Raji (cell line): Measurements from ENCODE around the gene GNG2.

ENCODE experiments used
- POLR2A ChIP-seq: IDR thresholded peaks from 2 replicates; pipeline ENCODE4 v1.6.1; 2011; ENCODE audit warnings: low read depth, low read length, control low read depth; ENCODE audit not compliant: insufficient read depth

The GNG2 gene

DNA sequence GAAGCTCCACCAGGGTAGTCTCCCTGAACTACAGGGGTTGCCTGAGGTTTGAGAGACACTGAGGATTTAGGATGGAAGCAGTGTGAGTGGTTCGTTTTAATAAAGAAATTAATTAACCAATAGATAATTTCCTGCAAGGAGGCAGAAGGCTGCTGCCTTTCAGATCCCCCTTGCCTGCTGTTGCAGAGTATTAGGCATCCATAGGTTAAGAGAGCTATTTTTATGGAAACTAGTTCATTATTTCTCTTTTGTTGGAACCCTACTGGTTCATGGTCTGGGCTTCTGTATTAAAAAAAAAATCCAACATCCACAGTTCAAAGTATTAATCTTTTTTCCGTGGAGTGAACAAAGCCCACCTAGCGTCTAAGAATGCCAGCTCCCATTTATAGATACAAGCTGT is 78.4 kb downstream of the GNG2 start:
- no peak for TF ChIP-seq POLR2A

DNA sequence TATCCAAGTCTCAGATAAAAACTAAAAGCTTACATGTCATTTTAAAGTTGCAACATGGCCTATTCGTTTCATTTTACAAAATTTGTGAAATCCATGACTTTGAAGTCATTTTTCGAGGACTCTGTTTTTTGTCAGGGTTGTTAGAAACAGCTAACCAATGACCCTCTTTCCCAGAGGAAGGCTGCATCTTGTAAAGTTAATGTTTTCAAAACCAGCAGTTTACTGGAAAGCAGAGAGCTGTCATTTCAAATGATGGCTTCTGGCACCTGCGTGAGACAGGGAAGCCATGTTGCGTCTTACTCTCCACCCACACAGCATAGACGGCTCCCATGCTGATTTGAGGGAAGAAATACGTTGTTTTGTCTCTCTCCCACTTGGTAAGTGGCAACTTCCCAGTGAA is 78.8 kb downstream of the GNG2 start:
- no peak for TF ChIP-seq POLR2A

DNA sequence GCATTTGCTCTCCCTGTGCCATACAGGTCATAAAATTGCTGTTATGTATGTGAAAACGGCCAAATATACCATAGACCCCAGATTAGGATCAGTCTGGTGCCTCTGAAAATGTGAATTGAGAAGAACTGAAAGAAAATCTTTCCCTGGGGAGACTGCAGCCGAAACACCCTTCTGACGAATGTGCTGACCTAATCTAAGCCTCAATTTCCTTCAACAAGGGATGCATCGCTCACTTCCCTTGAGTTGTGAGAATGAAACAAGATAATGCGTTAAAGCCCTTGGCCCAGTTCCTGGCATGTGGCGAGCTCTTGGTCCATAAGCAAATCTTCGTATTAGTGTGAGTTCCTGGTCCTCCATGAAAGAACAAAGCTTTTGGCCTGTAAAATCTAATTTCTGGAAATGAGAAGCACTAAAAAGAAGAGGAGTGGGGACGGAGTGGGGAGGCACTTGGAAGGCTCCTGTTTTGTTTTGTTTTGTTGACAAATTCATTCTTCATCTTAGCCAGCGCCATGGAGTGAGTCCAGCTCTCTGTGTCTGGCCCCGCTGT is 79.4 kb downstream of the GNG2 start:
- TF ChIP-seq POLR2A, result no peak

DNA sequence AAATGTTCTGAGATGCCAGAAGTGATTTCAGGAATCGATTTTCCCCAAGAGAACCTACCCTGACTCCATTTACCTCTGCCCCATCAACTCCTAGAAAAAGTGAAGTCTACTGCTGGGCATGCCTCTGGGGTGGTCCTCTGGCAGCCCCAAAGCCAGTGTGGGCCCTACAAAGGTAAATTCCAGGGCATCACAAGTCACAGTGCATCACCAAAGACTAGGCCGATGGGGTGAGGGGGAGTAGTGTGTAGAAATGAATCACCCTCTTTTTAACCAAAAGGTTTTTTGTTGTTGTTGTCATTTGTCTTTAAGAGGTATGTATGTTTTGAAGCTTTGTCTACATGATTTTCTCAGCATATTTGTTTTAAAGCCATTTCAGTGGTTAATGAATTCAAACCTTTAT is 82.6 kb downstream of the GNG2 start:
- no peak for TF ChIP-seq POLR2A

DNA sequence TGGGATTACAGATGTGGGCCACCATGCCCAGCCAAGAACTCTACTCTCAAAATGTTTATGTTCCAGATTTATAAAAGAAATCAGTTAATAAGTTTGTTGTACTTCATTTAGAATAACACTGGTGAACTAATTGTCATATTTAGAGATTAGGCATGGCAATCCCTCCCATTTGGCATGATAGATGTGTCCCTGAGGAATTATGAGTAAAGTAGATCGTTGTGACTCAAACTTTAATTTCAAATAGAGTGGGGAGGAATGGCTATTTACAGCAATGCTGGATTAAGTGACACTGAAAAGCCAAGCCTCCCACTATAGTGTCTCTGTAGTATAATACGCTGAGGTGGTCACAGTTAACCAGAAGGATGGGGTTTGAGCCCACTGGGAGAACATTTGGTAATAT is 89.6 kb downstream of the GNG2 start:
- TF ChIP-seq POLR2A, result no peak

DNA sequence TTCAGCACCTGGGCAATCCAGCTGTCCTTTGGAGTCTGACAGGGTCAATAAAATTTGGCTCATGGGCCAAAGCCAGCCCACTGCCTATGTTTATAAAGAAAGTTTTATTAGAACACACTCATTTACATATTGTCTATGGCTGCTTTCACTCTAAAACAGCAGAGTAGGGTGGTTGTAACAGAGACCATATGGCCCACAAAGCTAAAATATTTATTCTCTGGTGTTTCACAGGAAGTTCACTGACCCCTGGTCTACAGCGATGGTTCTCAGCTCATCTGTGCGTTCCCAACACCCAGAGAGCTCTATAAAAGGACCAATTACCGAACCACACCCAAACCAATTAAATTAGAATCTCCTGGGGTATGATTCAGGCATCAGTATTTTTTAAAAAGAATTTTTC is 91.2 kb downstream of the GNG2 start:
- no peak for TF ChIP-seq POLR2A

DNA sequence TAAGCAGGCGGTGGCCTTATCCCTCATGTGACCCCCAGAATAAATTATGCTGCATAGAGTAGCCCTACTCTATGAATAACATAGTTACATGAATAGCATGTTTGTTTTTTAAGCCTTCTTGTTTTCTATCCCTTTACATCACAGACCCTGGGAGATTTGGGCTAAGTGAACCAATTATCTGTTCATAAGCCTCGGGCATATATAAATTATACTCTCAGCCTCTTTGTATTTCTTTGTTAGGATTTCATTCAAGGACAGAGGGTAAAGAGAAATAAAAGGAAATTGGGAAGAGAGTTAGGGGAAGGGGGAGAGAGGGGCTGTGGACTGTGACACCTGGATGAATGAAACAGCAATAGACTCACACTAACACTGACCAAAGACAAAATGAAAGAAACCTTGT is 93.6 kb downstream of the GNG2 start:
- no peak for TF ChIP-seq POLR2A

DNA sequence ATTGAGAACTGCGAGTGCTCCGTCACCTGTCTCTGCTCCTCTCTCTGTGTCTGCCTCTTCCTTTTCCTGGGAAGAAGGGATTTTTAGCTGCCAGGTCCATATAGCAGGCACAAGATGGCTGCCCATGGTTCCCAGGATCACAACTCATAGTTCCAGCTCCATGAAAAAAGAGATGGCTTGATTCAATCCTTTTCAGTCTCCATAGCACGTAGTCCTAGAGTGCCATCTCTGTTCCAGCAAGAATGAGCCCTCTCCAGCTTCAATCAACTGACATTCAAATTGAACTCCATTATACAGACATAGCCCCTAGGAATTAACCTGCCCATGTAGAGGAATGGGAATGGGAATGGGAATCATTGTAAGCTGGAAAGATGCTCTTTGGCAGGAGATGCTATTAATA is 94.2 kb downstream of the GNG2 start:
- TF ChIP-seq POLR2A, result no peak

DNA sequence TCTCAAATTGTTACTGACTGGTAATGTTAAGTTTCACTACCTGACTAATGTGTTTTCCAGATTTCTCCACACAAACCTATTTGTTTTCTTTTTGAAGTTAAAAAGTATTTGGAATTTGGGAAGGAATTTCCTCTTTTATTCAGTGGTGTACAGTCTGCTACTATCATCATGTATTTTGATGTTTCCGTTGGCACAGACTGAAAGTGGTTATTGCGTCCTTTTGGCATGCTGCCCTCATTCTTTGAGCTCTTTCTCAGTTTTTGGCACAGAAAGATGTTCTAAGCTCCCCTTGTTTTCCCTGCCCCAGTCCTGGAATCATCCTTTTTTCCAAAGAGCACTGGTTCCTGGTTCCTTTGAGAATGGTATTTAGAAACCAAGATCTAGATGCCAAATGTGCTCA is 97.5 kb downstream of the GNG2 start:
- no peak for TF ChIP-seq POLR2A

DNA sequence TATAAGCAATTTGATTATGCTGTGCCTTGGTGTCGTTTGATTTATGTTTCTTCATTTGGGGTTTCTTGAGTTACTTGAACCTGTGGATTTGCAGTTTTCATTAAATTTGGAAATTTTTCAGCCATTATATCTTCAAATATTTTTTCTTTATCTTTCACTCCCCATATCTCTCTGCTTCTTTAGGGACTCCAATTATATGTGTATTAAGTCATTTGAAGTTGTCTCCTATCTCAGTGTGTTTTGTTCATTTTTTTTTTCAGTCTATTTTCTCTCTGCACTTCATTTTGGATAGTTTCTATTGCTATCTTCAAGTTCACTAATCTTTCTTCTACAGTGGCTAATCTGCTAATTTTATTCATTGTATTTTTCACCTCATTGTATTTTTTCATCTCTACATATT is 99.5 kb downstream of the GNG2 start:
- no peak for TF ChIP-seq POLR2A

DNA sequence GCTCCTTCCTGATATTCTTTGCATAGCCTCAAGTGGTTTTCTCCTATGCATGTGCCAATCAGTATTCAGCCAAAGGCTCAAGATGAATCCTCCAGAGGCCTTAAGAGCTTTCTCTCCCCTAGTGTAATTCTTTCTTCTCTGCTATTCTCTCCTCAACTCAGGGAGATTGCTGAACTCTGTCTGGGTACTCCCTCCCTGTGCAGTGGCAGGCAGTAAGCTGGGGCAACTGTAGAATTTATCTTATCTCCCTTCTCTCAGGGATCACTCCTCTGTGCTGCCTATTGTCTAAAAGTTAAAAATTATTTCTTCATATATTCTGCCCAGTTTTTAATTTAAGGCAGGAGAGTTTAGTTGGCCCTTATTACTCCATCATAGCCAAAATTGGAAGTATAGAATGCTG is 100.5 kb downstream of the GNG2 start:
- no peak for TF ChIP-seq POLR2A

DNA sequence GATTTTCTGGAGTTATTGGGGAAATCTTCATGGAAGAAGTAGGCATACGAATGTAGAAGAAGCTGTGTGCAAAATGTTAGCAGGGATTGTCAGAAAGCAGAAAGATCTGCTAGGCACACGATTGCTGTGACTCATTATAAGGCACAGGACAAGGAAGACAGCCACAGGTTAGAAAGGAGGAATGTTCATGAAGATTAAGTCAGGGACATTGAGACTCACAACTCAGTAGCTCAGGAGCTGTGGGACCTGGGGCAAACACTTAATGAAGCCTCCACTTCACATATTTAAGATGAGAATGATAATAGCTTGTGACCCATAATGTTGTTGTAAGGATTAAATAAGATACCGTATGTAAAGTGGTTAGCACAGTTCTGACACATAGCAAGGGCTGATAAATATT is 102.3 kb downstream of the GNG2 start:
- no peak for TF ChIP-seq POLR2A

DNA sequence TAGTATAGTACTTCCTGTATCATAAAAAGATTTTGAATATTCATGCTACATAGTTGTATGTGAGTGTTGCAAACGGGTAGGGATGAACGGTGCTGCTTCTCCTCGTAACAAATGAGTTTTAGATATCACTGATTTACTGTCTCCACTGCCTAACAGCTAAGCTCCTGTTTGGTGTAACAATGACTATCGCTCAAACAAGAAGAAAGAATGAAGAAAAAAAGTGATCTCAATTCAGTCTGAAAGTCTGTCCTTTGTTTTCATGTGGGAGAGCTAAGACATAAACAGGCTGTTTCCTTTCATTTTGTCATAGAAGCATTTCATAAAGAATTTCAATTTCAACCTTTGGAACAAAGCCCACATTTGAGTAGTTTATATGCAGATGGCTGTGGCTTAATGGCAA is 102.9 kb downstream of the GNG2 start:
- TF ChIP-seq POLR2A, result no peak

DNA sequence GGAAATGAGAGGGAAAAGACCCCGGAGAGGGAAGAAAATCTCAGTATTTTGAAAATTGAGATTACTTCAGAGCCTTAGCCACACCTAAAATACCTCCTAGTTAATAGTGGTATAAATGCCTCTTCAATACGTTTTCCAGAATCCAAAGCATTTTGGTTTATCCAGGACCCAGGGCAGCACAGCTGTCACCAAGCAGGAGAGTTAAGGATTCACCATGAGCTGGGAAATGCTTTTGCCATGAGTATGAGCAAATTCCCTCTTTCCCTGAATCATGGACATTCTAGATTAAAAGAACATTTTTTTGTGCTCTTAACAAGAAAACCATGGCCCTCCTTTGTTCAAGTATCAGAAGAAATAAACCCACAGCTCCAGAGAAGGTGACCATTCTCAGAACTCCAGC is 107.1 kb downstream of the GNG2 start:
- TF ChIP-seq POLR2A, result no peak

DNA sequence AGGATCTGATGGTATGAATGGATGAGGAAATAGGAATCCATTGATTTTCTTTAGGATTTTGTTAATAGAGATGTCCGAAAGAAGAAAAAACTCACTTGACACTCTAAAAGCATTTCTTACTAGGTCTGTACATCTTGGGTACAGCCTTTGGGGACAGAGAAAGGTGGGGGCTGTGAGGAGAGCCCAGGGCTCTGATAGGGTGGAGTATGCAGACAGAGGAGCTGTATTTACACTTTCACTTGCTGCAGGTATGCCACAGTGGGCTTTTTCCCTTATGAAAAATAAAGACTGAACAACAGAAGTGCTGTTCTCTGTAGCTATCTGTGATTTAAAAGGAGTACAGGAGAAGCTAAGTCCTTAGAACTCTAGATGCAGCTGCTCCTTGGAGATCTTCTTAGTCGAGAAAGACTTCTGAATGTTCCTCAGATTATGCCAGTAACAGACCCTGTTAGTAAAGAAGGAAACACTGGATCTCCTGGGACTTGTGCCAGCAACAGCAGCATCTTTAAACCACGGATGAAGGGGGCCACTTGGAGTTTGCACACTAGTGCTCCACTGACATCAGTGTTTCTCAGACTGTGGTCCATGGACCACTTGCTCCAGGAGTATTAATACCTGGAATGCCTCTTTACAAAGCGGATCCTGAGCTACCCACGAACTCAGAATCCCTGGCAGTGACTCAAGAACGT is 109.6 kb downstream of the GNG2 start:
- TF ChIP-seq POLR2A, result no peak

DNA sequence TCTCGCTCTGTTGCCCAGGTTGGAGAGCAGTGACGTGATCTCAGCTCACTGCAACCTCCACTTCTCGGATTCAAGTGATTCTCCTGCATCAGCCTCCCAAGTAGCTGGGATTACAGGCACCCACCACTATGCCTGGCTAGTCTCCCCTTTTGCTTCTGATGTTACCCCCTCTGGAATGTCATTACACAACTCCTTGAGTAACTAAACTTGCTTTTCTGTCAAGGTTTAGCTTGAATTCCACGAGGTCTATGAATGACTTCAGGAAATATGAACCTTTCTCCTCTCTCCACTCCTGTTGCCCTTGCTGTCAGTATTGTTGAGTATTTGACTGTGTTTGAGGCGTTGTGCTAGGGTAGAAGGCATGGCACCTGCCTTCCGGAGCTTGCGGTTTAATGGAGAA is 112.2 kb downstream of the GNG2 start:
- TF ChIP-seq POLR2A, result no peak

DNA sequence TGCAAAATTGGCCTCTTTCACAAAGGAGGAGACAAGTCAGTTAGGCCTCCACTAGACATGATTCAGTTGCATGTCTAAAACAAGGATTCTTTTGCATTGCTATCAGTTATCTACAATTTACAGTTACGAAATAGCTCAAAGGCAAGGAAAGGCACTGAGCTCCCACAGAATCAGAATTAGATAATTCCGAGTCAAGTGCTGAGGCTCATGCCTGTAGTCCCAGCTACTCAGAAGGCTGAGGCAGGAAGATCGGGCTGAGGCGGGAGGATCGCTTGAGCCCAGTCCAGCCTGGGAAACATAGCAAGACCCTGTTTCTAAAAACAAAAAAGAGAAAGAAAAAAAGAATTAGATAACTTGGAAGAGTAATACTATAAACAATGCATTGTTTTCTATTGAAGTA is 116.7 kb downstream of the GNG2 start:
- TF ChIP-seq POLR2A, result no peak
